GM12865 (cell line): ENCODE measurements around the gene PLEKHA7.

ENCODE experiments used
- DNase-seq: peaks from one replicate; pipeline ENCODE4 v3.0.0; 2010; ENCODE audit warnings: low read depth
- H3K4me3 ChIP-seq: 2 replicates; pipeline ENCODE4 v1.5.1; 2011; ENCODE audit warnings: mild to moderate bottlenecking, low read depth, low read length, control low read depth
- CTCF ChIP-seq: IDR thresholded peaks from 2 replicates; pipeline ENCODE4 v1.5.1; 2011; ENCODE audit warnings: low read length, control low read depth, low read depth, inconsistent platforms; ENCODE audit not compliant: insufficient read depth; ENCODE audit errors: missing control alignments

The PLEKHA7 gene

GRCh38 chr11:16860617-16861016 lies 153.6 kb downstream of the PLEKHA7 start:
- H3K4me3 ChIP-seq: no peak overlapping the region
- TF ChIP-seq CTCF: no peak
- DNase-seq: no peak

- DNase-seq: no peak
- TF ChIP-seq CTCF: no peak
- no peak overlapping the region for H3K4me3 ChIP-seq
These were observed 154.6 kb downstream of the PLEKHA7 start for GRCh38 chr11:16859651-16860050.

GRCh38 chr11:16857186-16857585 lies 157.0 kb downstream of the PLEKHA7 start:
- H3K4me3 ChIP-seq: no peak overlapping the region
- TF ChIP-seq CTCF: no peak
- DNase-seq: no peak

- no peak for TF ChIP-seq CTCF
- H3K4me3 ChIP-seq: no peak overlapping the region
- DNase-seq: no peak
These were observed 158.2 kb downstream of the PLEKHA7 start for GRCh38 chr11:16856022-16856471.

- H3K4me3 ChIP-seq: no peak overlapping the region
- no peak for TF ChIP-seq CTCF
- no peak for DNase-seq
These were observed 159.2 kb downstream of the PLEKHA7 start for GRCh38 chr11:16854979-16855378.

- no peak for TF ChIP-seq CTCF
- DNase-seq: no peak
- H3K4me3 ChIP-seq: no peak overlapping the region
These were observed 160.4 kb downstream of the PLEKHA7 start for GRCh38 chr11:16853859-16854258.

- TF ChIP-seq CTCF: no peak
- no peak for DNase-seq
- H3K4me3 ChIP-seq: no peak overlapping the region
These were observed 160.9 kb downstream of the PLEKHA7 start for GRCh38 chr11:16853266-16853665.
